HepG2 (cell line): Measurements from ENCODE around the gene KIFC1. TPM values are rescaled to one million over a fixed set of nuclear protein-coding genes. Genes with fewer than 3 reads are reported as not detected.

Source experiments
- GTF2F1 ChIP-seq: fragments of 150-350 bp; IDR thresholded peaks from 2 replicates; pipeline ENCODE4 v1.6.1; 2014; ENCODE audit warnings: low read length
- MTF1 ChIP-seq: sonication (generic); formaldehyde crosslinking; IDR thresholded peaks from 2 replicates; pipeline ENCODE4 v1.5.0; 2020; ENCODE audit warnings: missing genetic modification reagents
- POLR2G ChIP-seq: fragments of 200-400 bp; formaldehyde crosslinking; IDR thresholded peaks from 2 replicates; pipeline ENCODE4 v1.6.1; 2018; ENCODE audit warnings: mild to moderate bottlenecking, low read depth, low read length, moderate library complexity
- RBM39 ChIP-seq: fragments of 200-400 bp; formaldehyde crosslinking; IDR thresholded peaks from one replicate; pipeline ENCODE4 v1.6.1; 2018; ENCODE audit warnings: antibody characterized with exemption, mild to moderate bottlenecking, low read depth, low read length; ENCODE audit not compliant: poor library complexity, severe bottlenecking
- SCMH1 ChIP-seq: sonication (generic); formaldehyde crosslinking; IDR thresholded peaks from 2 replicates; pipeline ENCODE4 v1.9.0; 2021; ENCODE audit warnings: missing genetic modification reagents, mild to moderate bottlenecking, borderline replicate concordance
- ZBTB21 ChIP-seq: sonication (generic); formaldehyde crosslinking; IDR thresholded peaks from 2 replicates; pipeline ENCODE4 v1.4.0; 2020; ENCODE audit warnings: missing genetic modification reagents
- ZNF598 ChIP-seq: sonication (generic); formaldehyde crosslinking; IDR thresholded peaks from 2 replicates; pipeline ENCODE4 v1.5.1; 2020; ENCODE audit warnings: mild to moderate bottlenecking, missing genetic modification reagents, borderline replicate concordance
- ZNF709 ChIP-seq: sonication (generic); formaldehyde crosslinking; IDR thresholded peaks from 2 replicates; pipeline ENCODE4 v1.5.0; 2020; ENCODE audit warnings: mild to moderate bottlenecking, missing genetic modification reagents
- ZNF782 ChIP-seq: sonication (generic); formaldehyde crosslinking; IDR thresholded peaks from 2 replicates; pipeline ENCODE4 v1.4.0; 2020; ENCODE audit warnings: missing genetic modification reagents, mild to moderate bottlenecking, borderline replicate concordance
- ZNF83 ChIP-seq: sonication (generic); formaldehyde crosslinking; IDR thresholded peaks from 2 replicates; pipeline ENCODE4 v1.4.0; 2020; ENCODE audit warnings: missing genetic modification reagents, mild to moderate bottlenecking, borderline replicate concordance
- polyA plus RNA-seq, 8 experiments: library from polyadenylated mRNA; depleted of rRNA in 3 of 8; stranded (reverse) in 7 of 8; unstranded in 1 of 8; fragments of >200 nt; fragmentation: Illumina TruSeq in 4 of 8; extraction: Trizol in 4 of 8; gene quantifications; 2 replicates each; pipeline versions ENCODE4 v1.2.1 to v1.2.3, GENCODE V29; 2011 to 2016; ENCODE audit warnings: low read depth in 4 of 8, missing spikeins in 1 of 8, mixed read lengths in 1 of 8; ENCODE audit not compliant: insufficient read depth in 1 of 8
- total RNA-seq, 5 experiments: library from RNA; depleted of rRNA; stranded (reverse); fragments of >200 nt; fragmentation: Illumina TruSeq; extraction: Trizol; gene quantifications; 2 replicates each; pipeline ENCODE4 v1.2.3, GENCODE V29; 2016; ENCODE audit warnings: low read depth in 1 of 5
- TF ChIP-seq, protein P1 (sequence below): sonication (generic); formaldehyde crosslinking; IDR thresholded peaks from 2 replicates; pipeline ENCODE4 v1.4.0; 2020; ENCODE audit warnings: missing genetic modification reagents, borderline replicate concordance
- TF ChIP-seq, protein P2 (sequence below): sonication (generic); formaldehyde crosslinking; conservative IDR thresholded peaks from 2 replicates; pipeline ENCODE4 v1.5.0; 2020; ENCODE audit warnings: missing genetic modification reagents
- TF ChIP-seq, protein P3 (sequence below): sonication (generic); formaldehyde crosslinking; IDR thresholded peaks from 2 replicates; pipeline ENCODE4 v1.8.0; 2022; ENCODE audit warnings: mild to moderate bottlenecking, missing genetic modification reagents, moderate library complexity
- TF ChIP-seq, protein P4 (sequence below): IDR thresholded peaks from 2 replicates; pipeline ENCODE4 v1.6.1; 2016; ENCODE audit warnings: low read depth, missing genetic modification reagents, missing compliant biosample characterization
- TF ChIP-seq, protein P5 (sequence below): IDR thresholded peaks from 2 replicates; pipeline ENCODE4 v1.6.1; 2016; ENCODE audit warnings: missing biosample characterization, missing genetic modification reagents, low read depth

Gene KIFC1
- total and polyA plus RNA-seq, 2 of the 13 experiments (the other 11 are each of a cell fraction or from before 2014, with no cell fraction given), result 25.0 to 45.5 TPM

DNA sequence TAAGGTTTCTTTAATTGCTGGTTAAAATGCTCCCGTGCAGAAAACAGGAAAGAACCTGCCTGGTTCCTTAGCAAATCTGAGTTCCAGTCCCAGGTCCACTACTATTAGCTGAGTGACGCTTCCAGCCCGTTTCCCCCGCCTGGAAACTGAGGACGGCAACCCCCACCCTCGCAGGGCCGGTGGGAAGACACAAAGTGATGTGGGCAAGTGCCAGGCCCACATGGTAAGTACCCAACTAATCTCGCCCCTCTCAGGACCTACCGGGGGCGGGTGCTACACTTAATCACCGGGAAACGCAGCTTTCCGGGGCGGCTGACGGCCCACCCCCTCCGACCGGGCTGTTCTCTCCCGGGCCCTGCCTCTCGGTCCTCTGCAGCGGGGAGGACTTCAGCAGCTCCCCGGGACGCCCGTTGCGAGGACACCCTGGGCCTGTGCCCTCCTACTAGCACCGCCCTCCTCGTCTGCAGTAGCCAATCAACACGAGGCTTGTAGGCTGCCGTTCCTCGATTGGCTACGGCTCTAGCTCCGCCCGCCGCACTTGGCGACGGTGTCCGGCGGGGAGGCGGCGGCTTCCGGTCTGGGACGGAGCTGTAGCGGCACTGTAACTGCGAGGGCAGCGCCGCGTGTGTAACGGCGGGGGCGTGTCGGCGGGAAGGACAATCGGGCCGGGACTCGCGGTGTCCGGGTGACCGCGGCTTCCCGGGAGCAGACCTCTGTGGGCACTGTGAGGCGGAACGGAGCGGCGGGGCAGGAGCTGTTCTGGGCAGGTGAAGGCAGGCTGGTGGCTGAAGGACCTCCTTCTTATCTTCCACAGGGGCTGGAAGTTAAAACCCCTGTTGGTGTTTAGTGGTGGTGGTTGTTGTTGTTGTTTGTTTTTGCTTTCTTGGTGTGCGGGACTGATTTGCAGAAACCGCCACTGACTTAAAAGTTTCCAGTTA, 62.7 kb downstream of the KIFC1 start, which contains the start of gene ZBTB9 (continued):
- TF ChIP-seq, protein P1, sequence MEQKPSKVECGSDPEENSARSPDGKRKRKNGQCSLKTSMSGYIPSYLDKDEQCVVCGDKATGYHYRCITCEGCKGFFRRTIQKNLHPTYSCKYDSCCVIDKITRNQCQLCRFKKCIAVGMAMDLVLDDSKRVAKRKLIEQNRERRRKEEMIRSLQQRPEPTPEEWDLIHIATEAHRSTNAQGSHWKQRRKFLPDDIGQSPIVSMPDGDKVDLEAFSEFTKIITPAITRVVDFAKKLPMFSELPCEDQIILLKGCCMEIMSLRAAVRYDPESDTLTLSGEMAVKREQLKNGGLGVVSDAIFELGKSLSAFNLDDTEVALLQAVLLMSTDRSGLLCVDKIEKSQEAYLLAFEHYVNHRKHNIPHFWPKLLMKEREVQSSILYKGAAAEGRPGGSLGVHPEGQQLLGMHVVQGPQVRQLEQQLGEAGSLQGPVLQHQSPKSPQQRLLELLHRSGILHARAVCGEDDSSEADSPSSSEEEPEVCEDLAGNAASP, result peak; percentile 78
- TF ChIP-seq ZNF598, result peak; percentile 92; the same call in 1 of the 2 replicates
- peak; percentile 95; the same call in 1 of the 2 replicates for TF ChIP-seq ZNF782
- TF ChIP-seq, protein P2, sequence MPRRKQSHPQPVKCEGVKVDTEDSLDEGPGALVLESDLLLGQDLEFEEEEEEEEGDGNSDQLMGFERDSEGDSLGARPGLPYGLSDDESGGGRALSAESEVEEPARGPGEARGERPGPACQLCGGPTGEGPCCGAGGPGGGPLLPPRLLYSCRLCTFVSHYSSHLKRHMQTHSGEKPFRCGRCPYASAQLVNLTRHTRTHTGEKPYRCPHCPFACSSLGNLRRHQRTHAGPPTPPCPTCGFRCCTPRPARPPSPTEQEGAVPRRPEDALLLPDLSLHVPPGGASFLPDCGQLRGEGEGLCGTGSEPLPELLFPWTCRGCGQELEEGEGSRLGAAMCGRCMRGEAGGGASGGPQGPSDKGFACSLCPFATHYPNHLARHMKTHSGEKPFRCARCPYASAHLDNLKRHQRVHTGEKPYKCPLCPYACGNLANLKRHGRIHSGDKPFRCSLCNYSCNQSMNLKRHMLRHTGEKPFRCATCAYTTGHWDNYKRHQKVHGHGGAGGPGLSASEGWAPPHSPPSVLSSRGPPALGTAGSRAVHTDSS (CRISPR knock-in tag), result 0 out of 2 replicates have a peak, but pooled peaks have one; percentile 68
- TF ChIP-seq, protein P3, sequence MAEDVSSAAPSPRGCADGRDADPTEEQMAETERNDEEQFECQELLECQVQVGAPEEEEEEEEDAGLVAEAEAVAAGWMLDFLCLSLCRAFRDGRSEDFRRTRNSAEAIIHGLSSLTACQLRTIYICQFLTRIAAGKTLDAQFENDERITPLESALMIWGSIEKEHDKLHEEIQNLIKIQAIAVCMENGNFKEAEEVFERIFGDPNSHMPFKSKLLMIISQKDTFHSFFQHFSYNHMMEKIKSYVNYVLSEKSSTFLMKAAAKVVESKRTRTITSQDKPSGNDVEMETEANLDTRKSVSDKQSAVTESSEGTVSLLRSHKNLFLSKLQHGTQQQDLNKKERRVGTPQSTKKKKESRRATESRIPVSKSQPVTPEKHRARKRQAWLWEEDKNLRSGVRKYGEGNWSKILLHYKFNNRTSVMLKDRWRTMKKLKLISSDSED, result no peak
- TF ChIP-seq RBM39, result peak; percentile 89
- TF ChIP-seq, protein P4, sequence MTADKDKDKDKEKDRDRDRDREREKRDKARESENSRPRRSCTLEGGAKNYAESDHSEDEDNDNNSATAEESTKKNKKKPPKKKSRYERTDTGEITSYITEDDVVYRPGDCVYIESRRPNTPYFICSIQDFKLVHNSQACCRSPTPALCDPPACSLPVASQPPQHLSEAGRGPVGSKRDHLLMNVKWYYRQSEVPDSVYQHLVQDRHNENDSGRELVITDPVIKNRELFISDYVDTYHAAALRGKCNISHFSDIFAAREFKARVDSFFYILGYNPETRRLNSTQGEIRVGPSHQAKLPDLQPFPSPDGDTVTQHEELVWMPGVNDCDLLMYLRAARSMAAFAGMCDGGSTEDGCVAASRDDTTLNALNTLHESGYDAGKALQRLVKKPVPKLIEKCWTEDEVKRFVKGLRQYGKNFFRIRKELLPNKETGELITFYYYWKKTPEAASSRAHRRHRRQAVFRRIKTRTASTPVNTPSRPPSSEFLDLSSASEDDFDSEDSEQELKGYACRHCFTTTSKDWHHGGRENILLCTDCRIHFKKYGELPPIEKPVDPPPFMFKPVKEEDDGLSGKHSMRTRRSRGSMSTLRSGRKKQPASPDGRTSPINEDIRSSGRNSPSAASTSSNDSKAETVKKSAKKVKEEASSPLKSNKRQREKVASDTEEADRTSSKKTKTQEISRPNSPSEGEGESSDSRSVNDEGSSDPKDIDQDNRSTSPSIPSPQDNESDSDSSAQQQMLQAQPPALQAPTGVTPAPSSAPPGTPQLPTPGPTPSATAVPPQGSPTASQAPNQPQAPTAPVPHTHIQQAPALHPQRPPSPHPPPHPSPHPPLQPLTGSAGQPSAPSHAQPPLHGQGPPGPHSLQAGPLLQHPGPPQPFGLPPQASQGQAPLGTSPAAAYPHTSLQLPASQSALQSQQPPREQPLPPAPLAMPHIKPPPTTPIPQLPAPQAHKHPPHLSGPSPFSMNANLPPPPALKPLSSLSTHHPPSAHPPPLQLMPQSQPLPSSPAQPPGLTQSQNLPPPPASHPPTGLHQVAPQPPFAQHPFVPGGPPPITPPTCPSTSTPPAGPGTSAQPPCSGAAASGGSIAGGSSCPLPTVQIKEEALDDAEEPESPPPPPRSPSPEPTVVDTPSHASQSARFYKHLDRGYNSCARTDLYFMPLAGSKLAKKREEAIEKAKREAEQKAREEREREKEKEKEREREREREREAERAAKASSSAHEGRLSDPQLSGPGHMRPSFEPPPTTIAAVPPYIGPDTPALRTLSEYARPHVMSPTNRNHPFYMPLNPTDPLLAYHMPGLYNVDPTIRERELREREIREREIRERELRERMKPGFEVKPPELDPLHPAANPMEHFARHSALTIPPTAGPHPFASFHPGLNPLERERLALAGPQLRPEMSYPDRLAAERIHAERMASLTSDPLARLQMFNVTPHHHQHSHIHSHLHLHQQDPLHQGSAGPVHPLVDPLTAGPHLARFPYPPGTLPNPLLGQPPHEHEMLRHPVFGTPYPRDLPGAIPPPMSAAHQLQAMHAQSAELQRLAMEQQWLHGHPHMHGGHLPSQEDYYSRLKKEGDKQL (CRISPR knock-in tag), result 0 out of 2 replicates have a peak, but pooled peaks have one; percentile 8
- no peak for TF ChIP-seq MTF1
- TF ChIP-seq GTF2F1, result no peak
- TF ChIP-seq SCMH1 (CRISPR knock-in tag), result no peak
- peak; percentile 98 for TF ChIP-seq POLR2G
- TF ChIP-seq ZNF709, result peak; percentile 93; the same call in 1 of the 2 replicates
- TF ChIP-seq, protein P5, sequence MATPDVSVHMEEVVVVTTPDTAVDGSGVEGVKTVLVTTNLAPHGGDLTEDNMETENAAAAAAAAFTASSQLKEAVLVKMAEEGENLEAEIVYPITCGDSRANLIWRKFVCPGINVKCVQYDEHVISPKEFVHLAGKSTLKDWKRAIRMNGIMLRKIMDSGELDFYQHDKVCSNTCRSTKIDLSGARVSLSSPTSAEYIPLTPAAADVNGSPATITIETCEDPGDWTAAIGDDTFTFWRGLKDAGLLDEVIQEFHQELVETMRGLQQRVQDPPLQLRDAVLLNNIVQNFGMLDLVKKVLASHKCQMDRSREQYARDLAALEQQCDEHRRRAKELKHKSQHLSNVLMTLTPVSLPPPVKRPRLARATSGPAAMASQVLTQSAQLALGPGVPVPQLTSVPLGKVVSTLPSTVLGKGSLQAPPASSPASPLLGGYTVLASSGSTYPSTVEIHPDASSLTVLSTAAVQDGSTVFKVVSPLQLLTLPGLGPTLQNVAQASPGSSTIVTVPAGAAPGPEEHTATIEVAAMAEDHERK (CRISPR knock-in tag), result peak; percentile 66
- no peak; the same call in 1 of the 2 replicates for TF ChIP-seq ZBTB21
- no peak for TF ChIP-seq ZNF83 (CRISPR knock-in tag)
